Lower leg skin (tissue), 4 donors: ENCODE results near the gene PLD1. TPM values are rescaled to one million over a fixed set of nuclear protein-coding genes. Genes with fewer than 3 reads are reported as not detected.

Experiments used
- DNase-seq, 2 donors: peaks; one replicate each; pipeline ENCODE4 v3.0.0-alpha.2; 2019; ENCODE audit warnings: low spot score in 2 of 2
- H3K4me3 ChIP-seq: fragments of 200-600 bp; sonication (generic); 2 replicates; pipeline ENCODE4 v1.5.1; 2017; ENCODE audit warnings: mild to moderate bottlenecking, low read depth; ENCODE audit not compliant: poor library complexity, severe bottlenecking
- CTCF ChIP-seq, 3 donors: fragments of 450-650 bp; IDR thresholded peaks; one replicate each; pipeline ENCODE4 v1.5.1; 2016; ENCODE audit warnings: antibody characterized with exemption in 3 of 3, mild to moderate bottlenecking in 3 of 3, moderate library complexity in 2 of 3
- POLR2A ChIP-seq, 2 donors: fragments of 450-650 bp; IDR thresholded peaks; one replicate each; pipeline ENCODE4 v1.6.1; 2016 to 2017; ENCODE audit warnings: antibody characterized with exemption in 2 of 2, mild to moderate bottlenecking in 1 of 2, moderate library complexity in 1 of 2
- WGBS, 2 donors: methylation state at CpG; one replicate each; pipeline ENCODE4 v1.1.5; 2018; 5-methylcytosine and 5-hydroxymethylcytosine counted together
- intact Hi-C: fragments of 100-400 bp; cut with DNase I; formaldehyde crosslinking; loops from one replicate; pipeline ENCODE4 v1.15.0; 2023; ENCODE audit warnings: low total_unique reads
- total RNA-seq, 4 donors: library from RNA; depleted of rRNA; stranded (reverse); fragments of >200 nt; gene quantifications; one replicate each; pipeline ENCODE4 v1.1.0, GENCODE V29; 2016

The PLD1 gene
- total RNA-seq, 4 donors from 2014 or later: 26.4 to 55.8 (median 48.7) TPM

- TF ChIP-seq POLR2A (IDR thresholded peaks at IDR 0.05) (no peak), CTCF (IDR thresholded peaks at IDR 0.05) (no peak)
- intact Hi-C loops: no loop called here
- no peak for DNase-seq
- H3K4me3 ChIP-seq: no peak overlapping the region
- WGBS, 2 donors: 66 to 76% methylated on average over 1 of the region's 1 CpG
Observed at GRCh38 chr3:171615686-171616085, 194.6 kb downstream of the PLD1 start.

GRCh38 chr3:171615281-171615680 lies 195.0 kb downstream of the PLD1 start:
- intact Hi-C loops: no loop called here
- TF ChIP-seq POLR2A (IDR thresholded peaks at IDR 0.05): no peak
- no peak for TF ChIP-seq CTCF (IDR thresholded peaks at IDR 0.05)
- H3K4me3 ChIP-seq: no peak overlapping the region
- DNase-seq: no peak

GRCh38 chr3:171614318-171614921 lies 195.9 kb downstream of the PLD1 start:
- no peak for TF ChIP-seq POLR2A (IDR thresholded peaks at IDR 0.05)
- TF ChIP-seq CTCF (IDR thresholded peaks at IDR 0.05): no peak
- intact Hi-C loops: no loop called here
- no peak for DNase-seq
- H3K4me3 ChIP-seq: no peak overlapping the region
- 62 to 63% methylated on average over 11 of the region's 11 CpGs for WGBS, 2 donors

GRCh38 chr3:171607452-171607851 lies 202.8 kb downstream of the PLD1 start:
- 89% methylated on average over 1 of the region's 1 CpG for WGBS, 2 donors
- H3K4me3 ChIP-seq: no peak overlapping the region
- intact Hi-C loops: no loop called here
- TF ChIP-seq POLR2A (IDR thresholded peaks at IDR 0.05) (no peak), CTCF (IDR thresholded peaks at IDR 0.05) (no peak)
- DNase-seq: no peak

- 76 to 82% methylated on average over 6 of the region's 6 CpGs for WGBS, 2 donors
- TF ChIP-seq POLR2A (IDR thresholded peaks at IDR 0.05) (no peak), CTCF (IDR thresholded peaks at IDR 0.05) (no peak)
- H3K4me3 ChIP-seq: no peak overlapping the region
- intact Hi-C loops: no loop called here
- DNase-seq: no peak
Observed at GRCh38 chr3:171606151-171606751, 204.0 kb downstream of the PLD1 start.

- TF ChIP-seq CTCF (IDR thresholded peaks at IDR 0.05): no peak
- TF ChIP-seq POLR2A (IDR thresholded peaks at IDR 0.05): no peak
- no peak overlapping the region for H3K4me3 ChIP-seq
- DNase-seq: no peak
- intact Hi-C loops: no loop called here
- 92 to 93% methylated on average over 5 of the region's 5 CpGs for WGBS, 2 donors
Observed at GRCh38 chr3:171604370-171604769, 205.9 kb downstream of the PLD1 start.
